HG02798 (cell line): ENCODE measurements around the gene KLC1.

Experiments used
- ATAC-seq: cut with Tn5 transposase; IDR thresholded peaks from one replicate; pipeline ENCODE4 v1.9.1; 2021; ENCODE audit warnings: mild to moderate bottlenecking; ENCODE audit not compliant: unreplicated experiment, poor library complexity

Gene KLC1

DNA sequence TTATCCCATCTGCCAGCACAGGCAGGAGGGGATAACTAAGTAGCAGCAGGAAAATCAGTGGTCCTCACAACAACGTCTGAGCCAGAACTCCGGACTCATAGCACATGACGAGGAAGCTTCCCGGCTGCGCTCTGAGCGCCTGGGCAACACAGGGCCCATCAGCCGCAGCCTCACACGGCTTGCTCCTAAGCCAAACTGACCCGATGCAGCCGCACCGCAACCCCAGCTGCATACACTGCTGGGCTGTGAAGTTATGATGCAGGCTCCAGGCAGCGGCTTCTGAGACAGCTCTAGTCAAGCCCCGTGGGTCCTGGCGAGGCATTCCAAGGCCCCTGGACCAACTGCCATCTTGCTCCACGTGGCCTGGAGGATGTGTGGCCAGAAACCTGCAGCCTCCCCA lies 114.7 kb downstream of the KLC1 start:
- no peak for ATAC-seq

DNA sequence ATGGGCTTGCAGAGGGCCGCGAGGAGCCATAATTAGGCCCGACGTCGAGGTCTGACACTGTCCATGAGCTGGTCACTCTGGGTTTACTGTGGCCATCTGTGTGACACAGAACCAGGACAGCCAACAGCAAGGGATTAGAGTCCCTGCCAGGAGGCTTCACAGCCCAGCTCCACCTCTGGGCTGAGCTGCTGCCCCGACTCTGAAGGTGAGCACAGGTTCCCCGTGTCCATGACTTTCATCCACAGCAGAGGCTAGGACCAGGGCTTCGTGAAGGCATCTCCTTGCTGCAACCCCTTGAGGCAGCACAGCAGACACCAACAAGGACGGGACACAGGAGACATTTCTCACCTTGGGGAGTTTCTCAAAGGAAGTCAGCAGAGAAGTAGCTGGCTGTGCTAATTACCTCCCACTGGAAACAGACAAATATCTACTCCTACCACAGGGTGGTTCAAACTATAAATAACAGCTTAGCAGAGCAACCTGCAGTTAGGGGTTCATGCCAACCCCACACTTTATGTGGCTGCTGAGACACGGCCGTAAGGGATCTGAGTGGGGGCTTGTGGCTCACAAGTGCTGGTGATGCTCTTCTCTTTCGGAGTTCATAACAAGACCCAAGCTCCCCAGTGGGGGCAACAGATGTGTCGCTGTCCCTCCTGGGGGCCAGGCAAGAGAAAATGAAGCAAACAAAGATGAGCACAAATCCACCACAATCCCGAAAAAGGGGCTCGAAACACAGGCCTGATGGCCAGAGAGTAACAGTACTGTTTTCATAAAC lies 115.8 kb downstream of the KLC1 start:
- no peak for ATAC-seq

DNA sequence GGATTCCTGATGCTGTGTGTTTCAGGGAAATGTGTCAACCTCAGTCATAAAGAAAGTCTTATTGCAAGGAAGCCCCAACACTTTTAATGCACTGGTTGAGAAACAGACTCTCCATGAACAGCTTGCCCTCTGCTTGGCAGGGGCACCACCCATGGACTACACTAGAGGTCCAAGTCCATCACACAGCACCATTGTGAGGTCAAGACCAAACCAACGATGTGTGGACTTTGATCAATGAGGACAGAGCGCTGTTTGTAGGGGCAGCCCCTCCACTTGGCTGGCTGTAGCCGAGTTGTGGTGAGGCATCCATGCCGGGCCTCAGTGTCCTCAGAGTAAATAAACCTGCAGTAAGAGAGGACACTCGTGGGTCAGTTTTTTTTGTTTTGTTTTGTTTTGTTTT lies 116.4 kb downstream of the KLC1 start:
- ATAC-seq = no peak

DNA sequence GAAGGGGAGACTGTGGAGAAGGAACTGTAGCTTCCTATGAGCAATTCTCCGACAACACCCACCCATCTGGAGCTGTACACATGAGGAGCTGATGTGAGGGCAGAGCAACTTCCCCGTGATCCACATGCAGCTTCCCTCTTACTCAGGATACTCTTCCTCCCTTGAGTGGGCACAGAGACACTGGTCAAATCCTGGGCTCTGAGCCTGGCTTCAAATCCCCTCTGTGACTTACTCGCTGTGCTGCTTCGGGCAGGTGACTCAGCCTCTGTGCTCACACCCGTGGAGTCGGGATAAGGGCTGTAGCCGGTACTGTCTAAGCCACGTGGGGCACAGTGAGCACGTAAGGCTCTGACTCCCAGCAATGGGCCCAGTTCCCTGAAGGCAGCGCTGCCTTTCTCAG lies 117.7 kb downstream of the KLC1 start:
- ATAC-seq = no peak

DNA sequence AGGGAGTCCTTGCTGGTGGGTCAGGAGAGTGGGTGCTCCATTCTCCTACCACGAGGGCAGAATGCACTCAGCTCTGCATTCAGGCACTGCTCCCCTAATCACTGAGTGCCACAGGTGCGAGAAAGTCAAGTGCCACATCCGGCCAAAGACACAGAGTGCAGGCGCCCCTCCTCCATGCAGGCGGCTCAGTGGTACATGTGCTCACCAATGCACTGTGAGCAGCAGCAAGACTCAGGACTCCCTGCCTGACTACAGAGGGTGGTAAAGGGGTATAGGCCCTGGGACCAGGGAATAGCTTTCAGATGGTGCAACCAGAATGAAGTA lies 119.5 kb downstream of the KLC1 start:
- no peak for ATAC-seq

DNA sequence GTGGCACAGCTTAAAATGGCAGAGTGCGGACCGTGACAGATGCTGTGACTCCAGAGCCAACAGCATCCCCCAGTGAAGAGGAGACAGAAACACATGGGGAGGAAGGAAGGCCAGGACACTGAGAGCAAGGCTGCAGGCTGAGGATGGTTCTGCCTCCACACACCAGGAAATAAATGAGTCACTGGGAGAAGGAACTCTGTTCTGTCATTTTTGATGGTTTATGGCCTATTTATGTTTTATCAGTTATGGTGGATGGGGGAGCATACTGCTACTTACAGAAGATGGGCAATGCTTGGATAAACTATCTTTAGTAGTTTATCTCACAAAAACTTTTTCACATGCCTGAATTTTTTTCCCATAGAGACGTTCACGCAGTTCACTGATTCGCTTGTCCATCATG lies 120.4 kb downstream of the KLC1 start:
- ATAC-seq = no peak

DNA sequence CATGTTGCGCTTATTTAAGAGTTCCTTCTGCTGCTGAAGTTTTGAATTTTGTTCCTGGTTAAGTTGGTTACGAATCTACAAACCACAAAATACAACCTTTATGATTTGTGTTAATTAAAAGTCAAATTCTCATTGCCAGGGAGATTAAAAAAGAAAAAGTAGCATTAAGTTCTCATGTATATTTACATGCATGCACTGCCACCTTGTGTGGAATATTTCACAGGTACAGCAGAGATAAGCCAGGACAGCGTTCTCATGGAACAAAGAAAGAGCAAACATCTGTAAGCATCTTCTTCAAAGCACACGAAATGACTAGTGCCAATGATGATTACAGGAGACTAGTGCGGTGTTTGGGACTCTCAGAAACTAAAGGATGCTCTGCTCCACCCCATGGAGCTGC lies 120.8 kb downstream of the KLC1 start:
- no peak for ATAC-seq
